ENCODE results near the gene MYH3. TPM values are rescaled to one million over a fixed set of nuclear protein-coding genes. Genes with fewer than 3 reads are reported as not detected.

MYH3 gene
- total RNA-seq, 2 experiments from 2014 or later, result 1.8 to 4.1 TPM

DNA sequence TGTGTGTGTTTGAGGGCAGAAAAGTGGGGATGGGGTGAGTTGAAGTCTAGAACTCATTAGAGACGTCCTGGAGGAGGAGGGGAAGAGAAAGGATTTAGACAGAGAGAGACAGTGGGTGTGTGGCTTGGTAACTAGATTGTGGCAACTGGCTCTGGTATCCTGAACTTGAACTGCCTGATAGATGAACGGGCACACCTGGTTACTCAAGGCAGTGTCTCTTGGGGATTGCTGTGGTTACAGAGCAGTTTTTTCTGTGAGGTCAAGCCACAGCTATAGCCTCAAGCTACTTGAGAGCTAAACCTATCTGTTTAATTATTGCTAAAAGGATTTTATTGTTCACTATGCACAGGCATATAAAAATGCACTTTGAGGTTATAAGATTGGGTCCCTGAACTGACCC, 77.8 kb downstream of the MYH3 start:
- intact Hi-C loops (cut with micrococcal nuclease), result no loop called here

More for the DNA sequence above, 77.8 kb downstream of the MYH3 start:
- ChIA-PET POLR2A (no interaction called here), CTCF (interaction anchor here (1.1 kb wide), 1 partner anchor 38 kb away, joined by 3 read pairs; no protein-coding TSS in a partner anchor)
- ATAC-seq (no peak), DNase-seq (no peak)
- no peaks in the 10 kb centered on the region for H3K4me1 Mint-ChIP-seq (ENCODE audit: low read depth)
- H3K27ac Mint-ChIP-seq, result no peak overlapping the region
- H3K9me3 Mint-ChIP-seq, result no peaks in the 10 kb centered on the region
- TF ChIP-seq, protein P1, sequence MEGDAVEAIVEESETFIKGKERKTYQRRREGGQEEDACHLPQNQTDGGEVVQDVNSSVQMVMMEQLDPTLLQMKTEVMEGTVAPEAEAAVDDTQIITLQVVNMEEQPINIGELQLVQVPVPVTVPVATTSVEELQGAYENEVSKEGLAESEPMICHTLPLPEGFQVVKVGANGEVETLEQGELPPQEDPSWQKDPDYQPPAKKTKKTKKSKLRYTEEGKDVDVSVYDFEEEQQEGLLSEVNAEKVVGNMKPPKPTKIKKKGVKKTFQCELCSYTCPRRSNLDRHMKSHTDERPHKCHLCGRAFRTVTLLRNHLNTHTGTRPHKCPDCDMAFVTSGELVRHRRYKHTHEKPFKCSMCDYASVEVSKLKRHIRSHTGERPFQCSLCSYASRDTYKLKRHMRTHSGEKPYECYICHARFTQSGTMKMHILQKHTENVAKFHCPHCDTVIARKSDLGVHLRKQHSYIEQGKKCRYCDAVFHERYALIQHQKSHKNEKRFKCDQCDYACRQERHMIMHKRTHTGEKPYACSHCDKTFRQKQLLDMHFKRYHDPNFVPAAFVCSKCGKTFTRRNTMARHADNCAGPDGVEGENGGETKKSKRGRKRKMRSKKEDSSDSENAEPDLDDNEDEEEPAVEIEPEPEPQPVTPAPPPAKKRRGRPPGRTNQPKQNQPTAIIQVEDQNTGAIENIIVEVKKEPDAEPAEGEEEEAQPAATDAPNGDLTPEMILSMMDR (IDR thresholded peaks at IDR 0.05), result no peak
- peaks cover under 1% of the 10 kb centered on the region for H3K27me3 Mint-ChIP-seq
- H3K4me3 Mint-ChIP-seq, result no peak overlapping the region
- no peaks in the 10 kb centered on the region for H3K36me3 Mint-ChIP-seq (ENCODE audit: low read depth)

Other genes with a start within 250 kb of the MYH3 start
- gene MYH8, start 235.4 kb downstream of the MYH3 start, total RNA-seq, result not detected
- not detected for gene MYH4, start 187.8 kb downstream of the MYH3 start, total RNA-seq
- not detected for gene MYH1, start 138.8 kb downstream of the MYH3 start, total RNA-seq
- gene MYH2, start 107.7 kb downstream of the MYH3 start, total RNA-seq, result not detected
- 10 to 100 TPM; 45.3 to 45.4 TPM for gene SCO1, start 40.2 kb upstream of the MYH3 start, total RNA-seq
- 10 to 100 TPM; 13.0 to 13.6 TPM for gene ADPRM, start 40.3 kb upstream of the MYH3 start, total RNA-seq
- 1 to 10 TPM in 1 of 2 experiments, under 1 TPM in 1; 0.63 to 1.4 TPM for gene TMEM220, start 72.7 kb upstream of the MYH3 start, total RNA-seq
- not detected for gene TMEM238L, start 146.8 kb upstream of the MYH3 start, total RNA-seq
- not detected for gene PIRT, start 180.8 kb upstream of the MYH3 start, total RNA-seq